Cardiac muscle cell (in vitro differentiated cells and primary cell): ENCODE data around the gene ARHGAP10. TPM values are rescaled to one million over a fixed set of nuclear protein-coding genes. Genes with fewer than 3 reads are reported as not detected.
"Not testable (repeated sequence)": the region's sequence is repeated elsewhere in the genome, so short reads cannot be mapped to it uniquely, and the experiment has no call there.

Experiments used
- DNase-seq, 2 donors: peaks; one replicate each; pipeline versions ENCODE4 v3.0.0 to v3.0.0-alpha.2; 2010 to 2017; ENCODE audit warnings: low read depth in 1 of 2, low spot score in 1 of 2
- H3K27ac ChIP-seq: fragments of 200-600 bp; sonication (generic); 2 replicates; pipeline ENCODE4 v1.5.1; 2016
- H3K27me3 ChIP-seq: fragments of 200-600 bp; sonication (generic); 2 replicates; pipeline ENCODE4 v1.6.0; 2016; ENCODE audit warnings: control low read depth
- H3K36me3 ChIP-seq: fragments of 200-600 bp; sonication (generic); 2 replicates; pipeline ENCODE4 v1.5.1; 2016; ENCODE audit warnings: control low read depth
- H3K4me1 ChIP-seq: fragments of 200-600 bp; sonication (generic); 2 replicates; pipeline ENCODE4 v1.8.1; 2017; ENCODE audit warnings: low read depth, mild to moderate bottlenecking, mixed run types
- H3K4me3 ChIP-seq: fragments of 200-600 bp; sonication (generic); 2 replicates; pipeline ENCODE4 v1.5.1; 2016; ENCODE audit warnings: mild to moderate bottlenecking
- H3K9me3 ChIP-seq: fragments of 200-600 bp; sonication (generic); 2 replicates; pipeline ENCODE4 v1.5.1; 2017; ENCODE audit warnings: low read depth, mild to moderate bottlenecking, control low read depth
- CTCF ChIP-seq: IDR thresholded peaks from 2 replicates; pipeline ENCODE4 v1.5.1; 2012; ENCODE audit warnings: low read depth, mild to moderate bottlenecking, low read length
- polyA plus RNA-seq: library from polyadenylated mRNA; unstranded; fragments of >200 nt; fragmentation: Nextera tagmentation; extraction: Ambion mirVana; gene quantifications from 2 replicates; pipeline ENCODE4 v1.2.1, GENCODE V29; 2016
- total RNA-seq: library from RNA; depleted of rRNA; stranded (reverse); fragments of >200 nt; gene quantifications from 2 replicates; pipeline ENCODE4 v1.2.3, GENCODE V29; 2016

ARHGAP10 gene
- total and polyA plus RNA-seq, 2 experiments from 2014 or later, result 12.1 to 15.0 TPM

- Histone ChIP-seq H3K9me3 (no peaks in the 10 kb centered on the region), H3K27ac (no peak overlapping the region), H3K4me3 (no peak overlapping the region), H3K27me3 (no peaks in the 10 kb centered on the region), H3K4me1 (no peaks in the 10 kb centered on the region), H3K36me3 (no peaks in the 10 kb centered on the region)
- TF ChIP-seq CTCF, result no peak
- no peak for DNase-seq
These were observed 142.2 kb downstream of the ARHGAP10 start for GRCh38 chr4:147874109-147874508.

DNA sequence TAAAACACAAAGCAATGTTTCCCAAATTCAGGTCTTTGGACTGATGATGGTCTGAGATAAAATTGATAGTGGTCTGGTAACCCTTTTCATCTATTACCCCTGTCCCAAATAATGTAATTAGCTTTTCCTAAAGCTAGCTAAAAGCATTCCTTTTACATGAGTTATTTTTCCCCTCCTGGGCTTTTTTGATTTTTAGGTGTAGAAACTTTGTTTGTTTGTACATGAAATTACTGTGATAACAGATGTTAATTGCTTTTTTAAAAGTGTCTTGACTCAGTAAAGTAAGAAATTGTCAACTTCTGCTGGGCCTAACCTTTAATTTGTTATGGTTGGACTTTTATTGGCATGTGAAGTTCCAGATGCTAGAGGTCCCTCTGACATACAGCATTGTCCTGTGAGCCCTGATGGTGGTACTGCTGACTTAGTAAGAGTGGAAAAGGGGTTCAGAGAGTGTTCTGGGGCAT is 145.5 kb downstream of the ARHGAP10 start:
- Histone ChIP-seq H3K36me3 (no peaks in the 10 kb centered on the region), H3K27ac (no peak overlapping the region), H3K9me3 (no peaks in the 10 kb centered on the region), H3K4me3 (no peak overlapping the region), H3K4me1 (no peaks in the 10 kb centered on the region), H3K27me3 (no peaks in the 10 kb centered on the region)
- no peak for TF ChIP-seq CTCF
- DNase-seq, result no peak

- H3K36me3 ChIP-seq, result no peaks in the 10 kb centered on the region
- no peak overlapping the region for H3K4me3 ChIP-seq
- no peak for TF ChIP-seq CTCF
- no peaks in the 10 kb centered on the region for H3K27me3 ChIP-seq
- no peak for DNase-seq
- H3K9me3 ChIP-seq, result no peaks in the 10 kb centered on the region
- H3K27ac ChIP-seq, result no peak overlapping the region
- no peaks in the 10 kb centered on the region for H3K4me1 ChIP-seq
These were observed 147.8 kb downstream of the ARHGAP10 start for GRCh38 chr4:147879676-147880075.

DNA sequence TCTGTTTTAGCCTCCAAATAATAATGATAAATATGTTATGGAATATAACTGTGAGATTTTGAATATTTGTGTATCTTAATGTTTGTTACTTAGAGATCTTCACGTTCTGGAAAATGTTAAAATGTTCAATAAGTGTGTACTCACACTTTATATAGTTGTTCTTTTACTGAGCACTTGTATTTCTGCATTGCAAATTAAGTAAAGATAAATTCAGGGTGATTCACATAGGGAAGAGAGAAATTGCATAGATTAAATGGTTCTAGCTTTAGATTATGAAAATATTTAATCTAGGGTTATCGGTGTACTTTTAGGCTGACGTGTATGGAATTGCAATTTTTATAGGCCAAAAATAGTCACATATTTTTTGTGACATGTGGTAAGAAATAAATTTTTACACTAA is 148.6 kb downstream of the ARHGAP10 start:
- DNase-seq, result no peak
- H3K9me3 ChIP-seq, result no peaks in the 10 kb centered on the region
- no peak overlapping the region for H3K4me3 ChIP-seq
- H3K4me1 ChIP-seq, result no peaks in the 10 kb centered on the region
- no peaks in the 10 kb centered on the region for H3K27me3 ChIP-seq
- no peak for TF ChIP-seq CTCF
- no peak overlapping the region for H3K27ac ChIP-seq
- H3K36me3 ChIP-seq, result no peaks in the 10 kb centered on the region

GRCh38 chr4:147884536-147884935 is 152.6 kb downstream of the ARHGAP10 start:
- Histone ChIP-seq H3K4me3 (no peak overlapping the region), H3K27me3 (no peaks in the 10 kb centered on the region), H3K4me1 (no peaks in the 10 kb centered on the region), H3K9me3 (no peaks in the 10 kb centered on the region), H3K27ac (no peak overlapping the region), H3K36me3 (no peaks in the 10 kb centered on the region)
- TF ChIP-seq CTCF, result no peak
- no peak for DNase-seq

DNA sequence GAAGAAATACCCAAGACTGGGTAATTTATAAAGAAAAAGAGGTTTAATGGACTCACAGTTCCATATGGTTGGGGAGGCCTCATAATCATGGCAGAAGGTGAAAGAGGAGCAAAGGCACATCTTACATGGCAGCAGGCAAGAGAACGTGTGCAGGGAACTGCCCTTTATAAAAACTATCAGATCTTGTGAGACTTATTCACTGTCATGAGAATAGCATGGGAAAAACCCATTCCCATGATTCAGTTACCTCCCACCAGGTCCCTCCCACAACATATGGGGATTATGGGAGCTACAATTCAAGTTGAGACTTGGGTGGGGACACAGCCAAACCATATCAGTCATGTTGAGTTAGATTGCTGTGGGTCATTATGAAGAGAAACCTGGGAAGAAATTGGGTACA is 153.3 kb downstream of the ARHGAP10 start:
- not testable (repeated sequence) for H3K4me3 ChIP-seq

More for the DNA sequence above, 153.3 kb downstream of the ARHGAP10 start:
- H3K36me3 ChIP-seq, H3K4me1 ChIP-seq, DNase-seq, H3K9me3 ChIP-seq, H3K27ac ChIP-seq, H3K27me3 ChIP-seq: not testable (repeated sequence)
